Calu3 (cell line): Measurements from ENCODE around the gene COPA. TPM values are rescaled to one million over a fixed set of nuclear protein-coding genes. Genes with fewer than 3 reads are reported as not detected.

Source experiments
- BruUV-seq: library from RNA; stranded (reverse); fragments of 400-500 nt; replicated peaks from 2 replicates; lab custom pipeline; 2021; lab: Mats Ljungman, UMichigan
- CTCF ChIA-PET: fragments of 300-600 bp; sonication (Branson Sonifier 250); formaldehyde crosslinking; loops from one replicate; lab custom pipeline; 2022; ENCODE audit warnings: antibody characterized with exemption; lab: Charles Lee
- DNase-seq: peaks from one replicate; pipeline ENCODE4 v3.0.0; 2022
- H3K27ac Mint-ChIP-seq: one replicate; pipeline ENCODE4 v1.8.0; 2022; ENCODE audit warnings: mixed read lengths; ENCODE audit not compliant: unreplicated experiment
- H3K27me3 Mint-ChIP-seq: one replicate; pipeline ENCODE4 v1.8.0; 2022; ENCODE audit warnings: mixed read lengths; ENCODE audit not compliant: unreplicated experiment
- H3K36me3 Mint-ChIP-seq: one replicate; pipeline ENCODE4 v1.8.0; 2022; ENCODE audit warnings: mild to moderate bottlenecking, moderate library complexity, mixed read lengths; ENCODE audit not compliant: insufficient read depth, unreplicated experiment
- H3K4me1 Mint-ChIP-seq: one replicate; pipeline ENCODE4 v1.8.0; 2022; ENCODE audit warnings: mild to moderate bottlenecking, low read depth, mixed read lengths; ENCODE audit not compliant: unreplicated experiment
- H3K4me3 Mint-ChIP-seq: one replicate; pipeline ENCODE4 v1.8.0; 2022; ENCODE audit warnings: mild to moderate bottlenecking, low read depth, moderate library complexity, mixed read lengths; ENCODE audit not compliant: unreplicated experiment
- H3K9me3 Mint-ChIP-seq: one replicate; pipeline ENCODE4 v1.8.0; 2022; ENCODE audit warnings: low read depth, mixed read lengths; ENCODE audit not compliant: unreplicated experiment
- CTCF ChIP-seq: fragments of 200-600 bp; IDR thresholded peaks from one replicate; pipeline ENCODE4 v1.8.0; 2022; ENCODE audit warnings: antibody characterized with exemption; ENCODE audit not compliant: unreplicated experiment
- intact Hi-C: fragments of 100-400 bp; cut with micrococcal nuclease; formaldehyde crosslinking; loops from one replicate; pipeline ENCODE4 v1.10.0; 2022; ENCODE audit not compliant: unreplicated experiment
- total RNA-seq: library from RNA; stranded (reverse); gene quantifications from 2 replicates; pipeline ENCODE4 v1.2.3, GENCODE V29; 2022

Gene COPA
- total RNA-seq, 1 experiment from 2014 or later, result 208 TPM

- BruUV-seq, result no TSS peak
- CTCF ChIA-PET, result interaction anchor here (0.5 to 0.6 kb wide), 2 partner anchors 17 to 244 kb away, joined by 3 to 6 read pairs; no protein-coding TSS in a partner anchor
- intact Hi-C loops, result no loop called here
- no peak overlapping the region for H3K4me3 Mint-ChIP-seq
- no peak for DNase-seq
- no peaks in the 10 kb centered on the region for H3K9me3 Mint-ChIP-seq
- H3K27me3 Mint-ChIP-seq, result no peaks in the 10 kb centered on the region
- H3K36me3 Mint-ChIP-seq, result peaks cover 7% of the 10 kb centered on the region
- TF ChIP-seq CTCF, result no peak
- H3K27ac Mint-ChIP-seq, result no peak overlapping the region
- peaks cover 9% of the 10 kb centered on the region for H3K4me1 Mint-ChIP-seq
These were observed 21.1 kb upstream of the COPA start for GRCh38 chr1:160363951-160364735.

- H3K27me3 Mint-ChIP-seq, result no peaks in the 10 kb centered on the region
- CTCF ChIA-PET, result interaction anchor here (1.0 kb wide), 1 partner anchor 53 kb away, joined by 3 read pairs; no protein-coding TSS in a partner anchor
- peaks cover 9% of the 10 kb centered on the region for H3K4me1 Mint-ChIP-seq
- intact Hi-C loops, result no loop called here
- DNase-seq, result no peak
- TF ChIP-seq CTCF, result no peak
- H3K4me3 Mint-ChIP-seq, result no peak overlapping the region
- BruUV-seq, result no TSS peak
- no peaks in the 10 kb centered on the region for H3K9me3 Mint-ChIP-seq
- no peak overlapping the region for H3K27ac Mint-ChIP-seq
- peaks cover 17% of the 10 kb centered on the region for H3K36me3 Mint-ChIP-seq
These were observed 20.0 kb upstream of the COPA start for GRCh38 chr1:160363010-160363409.

- no peak for TF ChIP-seq CTCF
- Mint-ChIP-seq H3K9me3 (no peaks in the 10 kb centered on the region), H3K27me3 (no peaks in the 10 kb centered on the region), H3K27ac (peak overlapping the region; percentile 73), H3K4me1 (peaks cover 9% of the 10 kb centered on the region), H3K4me3 (no peak overlapping the region), H3K36me3 (peaks cover 21% of the 10 kb centered on the region)
- intact Hi-C loops, result no loop called here
- DNase-seq, result no peak
- CTCF ChIA-PET, result interaction anchor here (1.0 kb wide), 1 partner anchor 54 kb away, joined by 3 read pairs; no protein-coding TSS in a partner anchor
- BruUV-seq, result no TSS peak
These were observed 19.3 kb upstream of the COPA start for GRCh38 chr1:160362168-160362957.

- peaks cover 9% of the 10 kb centered on the region for H3K4me1 Mint-ChIP-seq
- intact Hi-C loops, result no loop called here
- peaks cover 24% of the 10 kb centered on the region for H3K36me3 Mint-ChIP-seq
- H3K4me3 Mint-ChIP-seq, result no peak overlapping the region
- no peaks in the 10 kb centered on the region for H3K27me3 Mint-ChIP-seq
- CTCF ChIA-PET, result no interaction called here
- H3K9me3 Mint-ChIP-seq, result no peaks in the 10 kb centered on the region
- BruUV-seq, result no TSS peak
- peak overlapping the region; percentile 73 for H3K27ac Mint-ChIP-seq
- DNase-seq, result no peak
- no peak for TF ChIP-seq CTCF
These were observed 18.7 kb upstream of the COPA start for GRCh38 chr1:160361814-160362167.
